Endodermal cell (in vitro differentiated cells): ENCODE data around the gene USH1G. TPM values are rescaled to one million over a fixed set of nuclear protein-coding genes. Genes with fewer than 3 reads are reported as not detected.

ENCODE experiments used
- DNase-seq: peaks from one replicate; pipeline ENCODE4 v3.0.0-alpha.2; 2017
- H3K27ac ChIP-seq: 2 replicates; pipeline ENCODE4 v1.5.1; 2013; ENCODE audit warnings: mild to moderate bottlenecking, low read depth, low read length, moderate library complexity
- H3K27me3 ChIP-seq: 2 replicates; pipeline ENCODE4 v1.6.1; 2013; ENCODE audit warnings: mild to moderate bottlenecking, low read length, moderate library complexity; ENCODE audit not compliant: insufficient read depth, control insufficient read depth, poor library complexity, severe bottlenecking
- H3K36me3 ChIP-seq: 2 replicates; pipeline ENCODE4 v1.7.0; 2013; ENCODE audit warnings: mild to moderate bottlenecking, low read length, moderate library complexity; ENCODE audit not compliant: control insufficient read depth, insufficient read depth
- H3K4me1 ChIP-seq: one replicate; pipeline ENCODE4 v1.7.0; 2013; ENCODE audit warnings: low read length; ENCODE audit not compliant: control insufficient read depth, insufficient read depth
- H3K4me3 ChIP-seq: 2 replicates; pipeline ENCODE4 v1.5.1; 2013; ENCODE audit warnings: mild to moderate bottlenecking, low read length, moderate library complexity
- H3K9ac ChIP-seq: 2 replicates; pipeline ENCODE4 v1.6.1; 2013; ENCODE audit warnings: mild to moderate bottlenecking, low read length, moderate library complexity; ENCODE audit not compliant: poor library complexity, severe bottlenecking; ENCODE audit errors: extremely low read depth
- H3K9me3 ChIP-seq: 2 replicates; pipeline ENCODE4 v1.6.1; 2013; ENCODE audit warnings: mild to moderate bottlenecking, low read length, moderate library complexity; ENCODE audit not compliant: control insufficient read depth
- H3K27ac Mint-ChIP-seq: 2 replicates; pipeline ENCODE4 v1.8.0; 2020; ENCODE audit warnings: mixed read lengths
- H3K27me3 Mint-ChIP-seq: 2 replicates; pipeline ENCODE4 v1.8.0; 2021; ENCODE audit warnings: mild to moderate bottlenecking, mixed read lengths; ENCODE audit not compliant: insufficient read depth
- H3K36me3 Mint-ChIP-seq: 2 replicates; pipeline ENCODE4 v1.8.0; 2020; ENCODE audit warnings: low read depth, mixed read lengths
- H3K4me1 Mint-ChIP-seq: 2 replicates; pipeline ENCODE4 v1.8.0; 2020; ENCODE audit warnings: mixed read lengths
- H3K4me3 Mint-ChIP-seq: 2 replicates; pipeline ENCODE4 v1.8.0; 2020; ENCODE audit warnings: mild to moderate bottlenecking, moderate library complexity, mixed read lengths
- H3K9me3 Mint-ChIP-seq: 2 replicates; pipeline ENCODE4 v1.8.0; 2020; ENCODE audit warnings: mild to moderate bottlenecking, mixed read lengths
- CTCF ChIP-seq: fragments of 200-600 bp; sonication (generic); conservative IDR thresholded peaks from 2 replicates; pipeline ENCODE4 v1.5.0; 2021; ENCODE audit warnings: antibody characterized with exemption, mild to moderate bottlenecking
- WGBS, 2 experiments: methylation state at CpG; one replicate each; pipeline versions ENCODE4 v1.1.5 to v1.1.7; 2013; ENCODE audit warnings: missing lambda C conversion rate in 2 of 2, mixed read lengths in 1 of 2; ENCODE audit not compliant: insufficient coverage in 1 of 2, insufficient read length in 1 of 2; 5-methylcytosine and 5-hydroxymethylcytosine counted together
- total RNA-seq, 2 donors: library from RNA; stranded (reverse); fragmentation: NEBNext Ultra II Directional in 1 of 2; extraction: Animal tissue kit (Norgen Biotek cat#: 25700) in 1 of 2; gene quantifications; 2 replicates in 1 of 2; 3 replicates in 1 of 2; pipeline ENCODE4 v1.2.1, GENCODE V29; 2021

USH1G gene
- total RNA-seq, 2 donors from 2014 or later = 0.11 to 0.13 TPM

GRCh38 chr17:74963656-74964055 lies 40.6 kb upstream of the USH1G start:
- TF ChIP-seq CTCF = peak; percentile 62
- 73 to 95% methylated on average over 3 to 12 of the region's 12 CpGs for WGBS, 2 experiments
- Histone ChIP-seq H3K36me3 (no peaks in the 10 kb centered on the region), H3K27me3 (peaks cover 20% of the 10 kb centered on the region), H3K4me1 (no peaks in the 10 kb centered on the region), H3K9ac (no peak overlapping the region), H3K27ac (no peak overlapping the region), H3K4me3 (no peak overlapping the region), H3K9me3 (no peaks in the 10 kb centered on the region)
- Mint-ChIP-seq H3K4me3 (no peak overlapping the region), H3K9me3 (no peaks in the 10 kb centered on the region), H3K36me3 (no peaks in the 10 kb centered on the region), H3K27ac (no peak overlapping the region), H3K27me3 (peaks cover 12% of the 10 kb centered on the region), H3K4me1 (peaks cover 1% of the 10 kb centered on the region)
- peak; percentile 83 for DNase-seq

- Mint-ChIP-seq H3K27ac (no peak overlapping the region), H3K27me3 (peaks cover 21% of the 10 kb centered on the region), H3K4me1 (peaks cover 1% of the 10 kb centered on the region), H3K36me3 (no peaks in the 10 kb centered on the region), H3K4me3 (no peak overlapping the region), H3K9me3 (no peaks in the 10 kb centered on the region)
- 87% methylated on average over 6 to 18 of the region's 18 CpGs for WGBS, 2 experiments
- Histone ChIP-seq H3K9me3 (no peaks in the 10 kb centered on the region), H3K27me3 (peaks cover 26% of the 10 kb centered on the region), H3K27ac (no peak overlapping the region), H3K4me3 (no peak overlapping the region), H3K9ac (no peak overlapping the region), H3K36me3 (no peaks in the 10 kb centered on the region), H3K4me1 (no peaks in the 10 kb centered on the region)
- no peak for DNase-seq
- TF ChIP-seq CTCF = no peak
Observed at GRCh38 chr17:74962622-74963394, 39.8 kb upstream of the USH1G start.

GRCh38 chr17:74961657-74962350 lies 38.7 kb upstream of the USH1G start:
- Histone ChIP-seq H3K27me3 (peaks cover 26% of the 10 kb centered on the region), H3K9ac (no peak overlapping the region), H3K9me3 (no peaks in the 10 kb centered on the region), H3K36me3 (no peaks in the 10 kb centered on the region), H3K27ac (no peak overlapping the region), H3K4me3 (no peak overlapping the region), H3K4me1 (no peaks in the 10 kb centered on the region)
- no peaks in the 10 kb centered on the region for H3K36me3 Mint-ChIP-seq
- WGBS, 2 experiments = 46 to 61% methylated on average over 11 to 23 of the region's 23 CpGs
- peak; percentile 98 for DNase-seq
- H3K4me1 Mint-ChIP-seq = peaks cover 1% of the 10 kb centered on the region
- H3K27ac Mint-ChIP-seq = no peak overlapping the region
- H3K27me3 Mint-ChIP-seq = peaks cover 22% of the 10 kb centered on the region
- peak; percentile 88 for TF ChIP-seq CTCF
- no peak overlapping the region for H3K4me3 Mint-ChIP-seq
- H3K9me3 Mint-ChIP-seq = no peaks in the 10 kb centered on the region
